HG03457 (cell line): ENCODE results near the gene C17orf75.

ENCODE experiments used
- ATAC-seq: cut with Tn5 transposase; IDR thresholded peaks from one replicate; pipeline ENCODE4 v1.9.1; 2021; ENCODE audit warnings: moderate number of reproducible peaks; ENCODE audit not compliant: unreplicated experiment

The C17orf75 gene

DNA sequence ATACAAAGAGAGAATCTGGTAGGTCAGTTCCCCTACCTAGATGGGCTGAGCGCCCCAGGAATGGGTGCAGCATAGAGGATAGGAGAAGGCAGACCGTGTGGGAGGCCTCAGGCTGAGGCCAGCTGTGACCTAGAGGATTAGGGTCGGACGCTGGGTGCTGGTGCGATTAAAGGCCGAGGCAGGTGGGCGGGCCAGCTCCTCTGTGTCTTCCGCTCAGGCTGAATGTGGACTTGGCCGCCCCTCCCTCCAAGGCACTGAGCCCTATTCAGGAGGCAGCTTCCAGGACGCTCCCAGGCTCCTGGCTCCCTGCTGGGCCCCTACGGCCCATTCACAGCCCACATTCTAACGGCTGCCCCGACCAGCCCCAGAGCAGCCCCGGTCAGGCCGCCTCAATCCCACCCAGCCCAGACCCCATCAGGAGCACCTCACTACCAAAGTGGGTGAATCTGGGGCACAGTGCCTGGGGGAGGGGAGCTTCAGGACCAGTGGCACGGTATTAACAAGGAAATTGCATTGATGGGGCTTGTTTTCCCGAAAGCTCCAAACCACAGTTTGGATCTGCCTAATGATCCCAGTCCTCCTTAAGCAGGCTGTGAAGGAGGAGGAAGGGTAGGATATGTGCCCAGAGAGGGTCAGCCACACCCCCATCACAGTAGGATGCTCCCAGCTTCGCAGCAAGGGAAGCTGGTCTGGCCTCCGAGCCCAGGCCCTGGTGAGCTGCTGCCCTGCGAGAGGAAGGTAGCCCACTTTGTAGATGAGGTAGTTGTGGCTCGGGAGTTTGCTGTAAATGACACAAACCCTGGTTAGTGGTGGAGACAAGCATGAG lies 61.9 kb downstream of the C17orf75 start:
- ATAC-seq = no peak

DNA sequence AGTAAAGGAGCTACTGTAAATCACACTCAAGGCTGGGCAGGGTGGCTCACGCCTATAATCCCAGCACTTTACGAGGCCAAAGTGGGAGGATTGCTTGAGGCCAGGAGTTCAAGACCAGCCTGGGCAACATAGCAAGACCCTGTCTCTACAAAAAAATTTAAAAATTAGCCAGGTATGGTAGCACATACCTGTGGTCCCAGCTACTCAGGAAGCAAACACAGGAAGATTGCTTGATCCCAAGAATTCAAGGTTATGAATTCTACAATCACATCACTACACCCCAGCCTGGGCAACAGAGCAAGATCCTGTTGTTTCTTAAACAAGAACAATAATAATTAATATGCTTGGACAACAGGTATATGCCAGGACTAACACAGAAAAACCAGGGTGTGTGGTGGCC lies 63.2 kb downstream of the C17orf75 start:
- ATAC-seq = no peak
